PFSK-1 (cell line): ENCODE data around the gene ENPEP.

Experiments used
- FOXP2 ChIP-seq: optimal IDR thresholded peaks from 2 replicates; pipeline ENCODE3; 2011; ENCODE audit warnings: borderline replicate concordance, control low read depth, inconsistent platforms; ENCODE audit not compliant: insufficient read depth; ENCODE audit errors: extremely low read length, extremely low read depth
- POLR2AphosphoS5 ChIP-seq: IDR thresholded peaks from 2 replicates; pipeline ENCODE4 v1.6.1; 2012; ENCODE audit warnings: low read depth, mild to moderate bottlenecking, control low read depth, low read length, moderate library complexity
- REST ChIP-seq, 2 experiments: IDR thresholded peaks; 2 replicates each; pipeline versions ENCODE4 v1.6.1 to v1.8.0; 2011 to 2012; ENCODE audit warnings: low read depth in 2 of 2, low read length in 2 of 2, control low read depth in 1 of 2, inconsistent platforms in 1 of 2, mild to moderate bottlenecking in 1 of 2, moderate library complexity in 1 of 2; ENCODE audit not compliant: insufficient read depth in 1 of 2
- SIN3A ChIP-seq: IDR thresholded peaks from 2 replicates; pipeline ENCODE4 v1.6.1; 2012; ENCODE audit warnings: mild to moderate bottlenecking, low read length, moderate library complexity, borderline replicate concordance; ENCODE audit not compliant: insufficient read depth
- TAF1 ChIP-seq: IDR thresholded peaks from 2 replicates; pipeline ENCODE4 v1.6.1; 2012; ENCODE audit warnings: low read length, control low read depth, borderline replicate concordance; ENCODE audit not compliant: insufficient read depth

ENPEP gene

DNA sequence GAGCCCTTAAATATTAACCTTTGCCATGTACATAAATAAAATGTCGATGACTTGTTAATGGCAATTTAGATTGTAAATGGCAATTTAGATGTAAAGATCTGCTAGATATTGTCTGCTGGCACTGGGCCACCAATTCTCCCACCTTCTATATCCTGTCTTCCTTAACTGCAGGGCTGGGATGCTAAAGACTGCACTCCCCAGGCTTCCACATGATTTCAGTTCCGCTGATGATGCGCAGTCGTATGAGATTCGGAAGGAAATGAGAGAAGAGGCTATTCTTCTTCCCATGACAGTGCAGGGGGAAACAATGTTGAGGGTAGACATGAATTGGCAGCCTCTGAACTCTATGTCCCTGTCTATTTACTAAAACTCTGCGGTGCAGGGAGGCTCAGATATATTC lies 91.3 kb downstream of the ENPEP start:
- TF ChIP-seq REST (IDR thresholded peaks at IDR 0.05; ENCODE audit: insufficient read depth in 1 of 2, low read depth in 2 of 2, low read length in 2 of 2) = no peak
- TF ChIP-seq SIN3A = no peak
- no peak for TF ChIP-seq FOXP2
- no peak for TF ChIP-seq POLR2AphosphoS5
- no peak for TF ChIP-seq TAF1

DNA sequence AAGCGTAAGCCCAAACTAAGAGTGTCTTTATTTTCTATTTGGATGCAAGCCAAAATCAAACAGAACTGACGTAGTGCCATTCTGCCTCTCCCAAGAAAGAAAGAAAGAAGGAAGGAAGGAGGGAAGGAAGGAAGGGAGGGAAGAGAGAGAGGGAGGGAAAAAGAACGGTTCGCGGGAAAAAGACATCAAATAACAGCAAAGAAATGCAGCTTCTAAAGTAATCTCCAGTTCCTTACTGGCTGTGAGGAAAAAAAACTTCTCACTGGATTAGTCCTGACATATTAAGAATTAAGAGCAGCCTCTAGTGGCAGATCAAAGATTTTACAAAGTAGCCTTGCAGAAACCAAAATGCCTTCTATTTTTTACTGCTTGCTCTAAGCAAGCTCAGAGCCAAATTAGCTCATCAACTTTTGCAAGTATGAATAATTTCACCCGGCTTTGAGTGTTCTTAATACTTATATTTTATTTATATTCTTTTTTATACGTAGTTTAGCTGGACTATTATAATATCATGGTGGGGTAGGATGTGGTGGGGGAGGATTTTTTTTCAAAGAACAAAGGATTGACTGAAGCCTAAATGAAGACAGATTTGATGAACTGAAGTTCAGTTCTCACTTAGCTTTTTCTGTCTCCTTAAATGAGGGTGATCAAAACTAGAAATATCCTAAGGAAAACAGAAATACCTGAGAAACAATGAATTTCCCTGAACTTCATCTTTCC lies 110.3 kb downstream of the ENPEP start:
- TF ChIP-seq TAF1 (no peak), FOXP2 (no peak), SIN3A (no peak), REST (IDR thresholded peaks at IDR 0.05; ENCODE audit: insufficient read depth in 1 of 2, low read depth in 2 of 2, low read length in 2 of 2) (no peak), POLR2AphosphoS5 (no peak)

DNA sequence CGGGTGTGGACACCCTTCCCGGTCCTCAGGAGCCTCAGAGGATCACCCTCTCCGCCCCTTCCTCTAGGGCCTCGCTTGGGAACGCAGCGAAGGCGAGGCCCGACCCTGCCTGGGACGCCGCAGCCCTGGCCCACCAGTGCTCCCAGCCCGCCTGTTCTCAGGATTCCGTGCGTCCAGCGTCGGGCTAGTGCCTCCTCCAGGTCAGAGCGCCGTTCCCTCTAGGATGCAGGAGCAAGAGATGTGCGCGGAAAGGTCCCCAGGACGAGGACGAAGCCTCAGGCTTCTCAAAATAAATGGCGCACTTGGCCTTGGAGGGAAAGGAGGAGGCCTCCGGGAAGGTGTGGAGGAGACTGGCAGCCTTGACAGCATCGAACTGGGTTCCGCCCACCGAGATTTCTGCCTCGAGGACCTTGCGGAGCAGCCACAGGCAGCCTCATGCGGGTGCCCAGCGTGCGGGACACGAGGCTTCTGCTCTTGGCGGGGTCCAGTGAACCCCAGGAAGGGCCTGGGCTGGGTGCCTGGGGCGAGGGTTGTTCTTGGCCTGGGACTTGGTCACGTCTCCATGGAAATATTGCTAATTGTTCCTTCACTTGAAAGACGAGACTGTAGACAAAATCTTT lies 111.8 kb downstream of the ENPEP start:
- TF ChIP-seq POLR2AphosphoS5 (no peak), SIN3A (no peak), TAF1 (no peak), REST (IDR thresholded peaks at IDR 0.05; ENCODE audit: insufficient read depth in 1 of 2, low read depth in 2 of 2, low read length in 2 of 2) (no peak), FOXP2 (no peak)

GRCh38 chr4:110589297-110589696 lies 113.3 kb downstream of the ENPEP start:
- TF ChIP-seq TAF1 (no peak), FOXP2 (no peak), POLR2AphosphoS5 (no peak), SIN3A (no peak), REST (IDR thresholded peaks at IDR 0.05; ENCODE audit: insufficient read depth in 1 of 2, low read depth in 2 of 2, low read length in 2 of 2) (no peak)
